Mesenchymal stem cell (in vitro differentiated cells and primary cell): ENCODE data around the gene C4orf50.

Experiments
- DNase-seq: peaks from one replicate; pipeline ENCODE4 v3.0.0-alpha.2; 2013
- H2AFZ ChIP-seq: one replicate; pipeline ENCODE4 v1.6.1; 2013; ENCODE audit warnings: low read depth, mild to moderate bottlenecking, control low read depth, inconsistent platforms, low read length, moderate library complexity
- H2AK5ac ChIP-seq: 2 replicates; pipeline ENCODE4 v1.6.1; 2013; ENCODE audit warnings: low read length, moderate library complexity, mild to moderate bottlenecking, inconsistent platforms; ENCODE audit not compliant: severe bottlenecking
- H2BK120ac ChIP-seq: one replicate; pipeline ENCODE4 v1.6.1; 2013; ENCODE audit warnings: low read depth, mild to moderate bottlenecking, inconsistent platforms, low read length, moderate library complexity
- H2BK12ac ChIP-seq, 2 experiments: one replicate each; pipeline ENCODE4 v1.6.1; 2013; ENCODE audit warnings: inconsistent platforms in 2 of 2, low read length in 2 of 2, mild to moderate bottlenecking in 2 of 2, moderate library complexity in 2 of 2, control low read depth in 1 of 2
- H2BK15ac ChIP-seq: one replicate; pipeline ENCODE4 v1.6.1; 2013; ENCODE audit warnings: mild to moderate bottlenecking, low read depth, inconsistent platforms; ENCODE audit not compliant: poor library complexity, severe bottlenecking
- H2BK5ac ChIP-seq: 2 replicates; pipeline ENCODE4 v1.6.1; 2013; ENCODE audit warnings: low read depth, mild to moderate bottlenecking, low read length, control low read depth, inconsistent platforms; ENCODE audit not compliant: poor library complexity, severe bottlenecking
- H3K14ac ChIP-seq, 2 experiments: one replicate each; pipeline ENCODE4 v1.6.1; 2013; ENCODE audit warnings: inconsistent platforms in 2 of 2, low read length in 2 of 2, control low read depth in 1 of 2, mild to moderate bottlenecking in 1 of 2, moderate library complexity in 1 of 2
- H3K18ac ChIP-seq, 2 experiments: one replicate each; pipeline ENCODE4 v1.6.1; 2013; ENCODE audit warnings: inconsistent platforms in 2 of 2, low read length in 2 of 2, control low read depth in 1 of 2, low read depth in 1 of 2, mild to moderate bottlenecking in 1 of 2
- H3K23ac ChIP-seq, 2 experiments: one replicate each; pipeline ENCODE4 v1.6.1; 2013; ENCODE audit warnings: inconsistent platforms in 2 of 2, low read length in 2 of 2, mild to moderate bottlenecking in 2 of 2, moderate library complexity in 2 of 2, control low read depth in 1 of 2
- H3K27ac ChIP-seq: 2 replicates; pipeline ENCODE4 v1.5.1; 2013; ENCODE audit warnings: mild to moderate bottlenecking, moderate library complexity, low read length, control low read depth, inconsistent platforms; ENCODE audit not compliant: poor library complexity, severe bottlenecking
- H3K27me3 ChIP-seq, 2 experiments: 2 replicates each; pipeline versions ENCODE4 v1.6.1 to v1.7.0; 2013; ENCODE audit warnings: low read length in 2 of 2, mild to moderate bottlenecking in 2 of 2, moderate library complexity in 2 of 2, control low read depth in 1 of 2, inconsistent platforms in 1 of 2; ENCODE audit not compliant: control insufficient read depth in 1 of 2, insufficient read depth in 1 of 2
- H3K36me3 ChIP-seq, 2 experiments: 2 replicates each; pipeline versions ENCODE4 v1.6.1 to v1.7.0; 2013; ENCODE audit warnings: low read length in 2 of 2, control low read depth in 1 of 2, inconsistent platforms in 1 of 2, low read depth in 1 of 2, mild to moderate bottlenecking in 1 of 2; ENCODE audit not compliant: insufficient read depth in 2 of 2, control insufficient read depth in 1 of 2
- H3K4ac ChIP-seq, 2 experiments: one replicate each; pipeline ENCODE4 v1.6.1; 2013; ENCODE audit warnings: inconsistent platforms in 2 of 2, low read length in 2 of 2, mild to moderate bottlenecking in 2 of 2, moderate library complexity in 2 of 2, control low read depth in 1 of 2, low read depth in 1 of 2
- H3K4me1 ChIP-seq: 2 replicates; pipeline ENCODE4 v1.6.1; 2013; ENCODE audit warnings: low read depth, low read length, control low read depth; ENCODE audit not compliant: control insufficient read depth, insufficient read depth
- H3K4me2 ChIP-seq: 2 replicates; pipeline ENCODE4 v1.6.1; 2013; ENCODE audit warnings: low read length, mild to moderate bottlenecking, inconsistent platforms; ENCODE audit not compliant: poor library complexity, severe bottlenecking
- H3K4me3 ChIP-seq, 2 experiments: 2 replicates each; pipeline versions ENCODE4 v1.5.1 to v1.7.0; 2013; ENCODE audit warnings: low read length in 2 of 2, mild to moderate bottlenecking in 2 of 2, control low read depth in 1 of 2, low read depth in 1 of 2; ENCODE audit not compliant: insufficient read depth in 1 of 2
- H3K79me1 ChIP-seq: replicated peaks from 2 replicates; pipeline ENCODE4 v1.6.1; 2013; ENCODE audit warnings: mild to moderate bottlenecking, control low read depth, low read length, inconsistent platforms; ENCODE audit not compliant: poor library complexity, severe bottlenecking
- H3K9ac ChIP-seq: 2 replicates; pipeline ENCODE4 v1.7.0; 2013; ENCODE audit warnings: mild to moderate bottlenecking, low read length, moderate library complexity
- H3K9me3 ChIP-seq: 2 replicates; pipeline ENCODE4 v1.7.0; 2013; ENCODE audit warnings: mild to moderate bottlenecking, low read length; ENCODE audit not compliant: control insufficient read depth
- H4K8ac ChIP-seq: one replicate; pipeline ENCODE4 v1.6.1; 2013; ENCODE audit warnings: inconsistent platforms, mild to moderate bottlenecking, low read length, moderate library complexity
- H4K91ac ChIP-seq: one replicate; pipeline ENCODE4 v1.6.1; 2013; ENCODE audit warnings: mild to moderate bottlenecking, low read length, inconsistent platforms
- WGBS: methylation state at CpG from one replicate; pipeline ENCODE4 v1.1.7; 2013; ENCODE audit warnings: mixed read lengths; 5-methylcytosine and 5-hydroxymethylcytosine counted together

C4orf50 gene

DNA sequence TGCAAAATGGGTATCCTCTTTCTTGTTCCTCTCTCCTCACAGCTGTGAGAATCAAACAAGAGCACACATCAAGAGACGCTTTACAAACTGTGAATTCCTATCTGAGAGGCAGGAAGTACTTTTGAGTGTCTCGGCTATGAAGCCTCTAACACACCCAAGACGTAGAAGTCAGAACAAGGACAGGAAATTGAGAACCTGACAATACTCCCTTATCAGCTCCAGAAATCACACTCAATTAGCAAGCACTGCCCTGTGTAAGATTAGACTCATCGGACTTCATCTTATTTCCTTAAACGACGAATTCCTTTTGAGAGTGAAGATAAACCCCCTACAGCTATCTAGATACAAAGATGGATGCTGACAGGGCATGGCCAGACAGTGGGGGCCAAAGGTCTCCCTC, 74.7 kb downstream of the C4orf50 start:
- no peak overlapping the region for H3K4me2 ChIP-seq
- no peak overlapping the region for H2BK120ac ChIP-seq
- H2BK15ac ChIP-seq, result no peak overlapping the region
- no peak overlapping the region for H3K14ac ChIP-seq
- H4K91ac ChIP-seq, result no peak overlapping the region
- H3K27me3 ChIP-seq, result peaks cover 0 to 24% of the 10 kb centered on the region in 2 experiments
- H3K9ac ChIP-seq, result no peak overlapping the region
- no peak overlapping the region for H2AK5ac ChIP-seq
- 9% methylated on average over 6 of the region's 6 CpGs for WGBS
- H3K36me3 ChIP-seq, result no peaks in the 10 kb centered on the region
- no peaks in the 10 kb centered on the region for H3K79me1 ChIP-seq
- no peak overlapping the region for H3K27ac ChIP-seq
- H4K8ac ChIP-seq, result no peak overlapping the region
- H3K4ac ChIP-seq, result no peak overlapping the region
- no peak for DNase-seq
- H2BK5ac ChIP-seq, result no peak overlapping the region
- no peak overlapping the region for H3K18ac ChIP-seq
- H3K4me3 ChIP-seq, result no peak overlapping the region
- H3K23ac ChIP-seq, result no peak overlapping the region
- no peaks in the 10 kb centered on the region for H3K4me1 ChIP-seq
- no peak overlapping the region for H2BK12ac ChIP-seq
- H2AFZ ChIP-seq, result no peak overlapping the region
- H3K9me3 ChIP-seq, result peaks cover 13% of the 10 kb centered on the region

DNA sequence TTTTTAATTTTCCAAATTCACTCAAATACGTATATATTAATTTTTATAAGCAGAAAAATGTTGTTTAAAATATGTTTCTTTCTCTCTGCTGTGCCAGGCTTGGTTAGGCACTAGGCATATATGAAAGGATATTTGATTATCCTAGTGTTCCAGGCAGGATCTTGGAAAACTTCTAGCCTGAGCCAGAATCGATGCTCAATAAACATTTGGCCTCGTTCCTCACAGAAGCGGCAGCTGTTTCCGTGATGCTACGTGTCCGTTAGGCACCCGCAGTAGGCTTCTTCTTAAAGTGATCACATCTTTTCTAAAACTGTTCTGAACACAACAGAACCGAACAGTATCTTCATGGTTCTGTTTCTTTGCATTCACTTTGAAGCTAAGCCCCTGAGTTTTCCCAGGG, 75.3 kb downstream of the C4orf50 start:
- H2BK15ac ChIP-seq, result no peak overlapping the region
- no peak overlapping the region for H3K4me2 ChIP-seq
- H4K91ac ChIP-seq, result no peak overlapping the region
- H2BK5ac ChIP-seq, result no peak overlapping the region
- no peak overlapping the region for H2AFZ ChIP-seq
- H3K27ac ChIP-seq, result no peak overlapping the region
- H3K36me3 ChIP-seq, result no peaks in the 10 kb centered on the region
- H2BK120ac ChIP-seq, result no peak overlapping the region
- H3K23ac ChIP-seq, result no peak overlapping the region
- H3K27me3 ChIP-seq, result peaks cover 0 to 24% of the 10 kb centered on the region in 2 experiments
- H3K4me1 ChIP-seq, result no peaks in the 10 kb centered on the region
- H3K4ac ChIP-seq, result no peak overlapping the region
- DNase-seq, result no peak
- H3K14ac ChIP-seq, result no peak overlapping the region
- no peak overlapping the region for H2AK5ac ChIP-seq
- 45% methylated on average over 8 of the region's 9 CpGs for WGBS
- H3K18ac ChIP-seq, result no peak overlapping the region
- no peak overlapping the region for H3K4me3 ChIP-seq
- peaks cover 13% of the 10 kb centered on the region for H3K9me3 ChIP-seq
- H3K9ac ChIP-seq, result no peak overlapping the region
- no peak overlapping the region for H4K8ac ChIP-seq
- H2BK12ac ChIP-seq, result no peak overlapping the region
- H3K79me1 ChIP-seq, result no peaks in the 10 kb centered on the region

DNA sequence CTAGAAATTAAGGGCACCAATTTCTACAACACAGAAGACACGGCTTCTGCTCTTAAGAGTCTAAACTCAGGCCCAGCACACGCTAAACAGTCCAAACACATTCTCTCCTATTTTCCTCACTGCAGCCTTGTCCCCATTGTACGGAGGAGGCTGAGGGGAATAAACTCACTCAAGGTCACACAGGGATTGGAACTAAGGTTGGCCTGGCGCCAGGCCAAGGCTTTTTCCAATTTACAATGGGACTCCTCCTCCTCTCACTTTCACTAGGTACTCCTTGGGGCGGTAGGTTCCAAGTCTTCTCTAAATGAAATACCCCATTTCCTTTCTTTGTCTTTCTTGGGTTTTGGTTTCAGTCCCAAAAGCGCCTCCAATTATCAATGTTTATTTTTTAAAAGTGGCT, 76.6 kb downstream of the C4orf50 start:
- H3K4me1 ChIP-seq, result no peaks in the 10 kb centered on the region
- no peak overlapping the region for H2AK5ac ChIP-seq
- no peak overlapping the region for H4K8ac ChIP-seq
- DNase-seq, result no peak
- 60% methylated on average over 6 of the region's 6 CpGs for WGBS
- H3K18ac ChIP-seq, result no peak overlapping the region
- peaks cover 0 to 24% of the 10 kb centered on the region in 2 experiments for H3K27me3 ChIP-seq
- H3K4me3 ChIP-seq, result no peak overlapping the region
- H4K91ac ChIP-seq, result no peak overlapping the region
- no peaks in the 10 kb centered on the region for H3K79me1 ChIP-seq
- H2BK12ac ChIP-seq, result no peak overlapping the region
- no peak overlapping the region for H3K4me2 ChIP-seq
- no peak overlapping the region for H3K9ac ChIP-seq
- H3K4ac ChIP-seq, result no peak overlapping the region
- H3K36me3 ChIP-seq, result no peaks in the 10 kb centered on the region
- no peak overlapping the region for H2BK15ac ChIP-seq
- H3K23ac ChIP-seq, result no peak overlapping the region
- H2AFZ ChIP-seq, result no peak overlapping the region
- H2BK120ac ChIP-seq, result no peak overlapping the region
- no peak overlapping the region for H3K27ac ChIP-seq
- no peak overlapping the region for H2BK5ac ChIP-seq
- H3K9me3 ChIP-seq, result peaks cover 8% of the 10 kb centered on the region
- H3K14ac ChIP-seq, result no peak overlapping the region

DNA sequence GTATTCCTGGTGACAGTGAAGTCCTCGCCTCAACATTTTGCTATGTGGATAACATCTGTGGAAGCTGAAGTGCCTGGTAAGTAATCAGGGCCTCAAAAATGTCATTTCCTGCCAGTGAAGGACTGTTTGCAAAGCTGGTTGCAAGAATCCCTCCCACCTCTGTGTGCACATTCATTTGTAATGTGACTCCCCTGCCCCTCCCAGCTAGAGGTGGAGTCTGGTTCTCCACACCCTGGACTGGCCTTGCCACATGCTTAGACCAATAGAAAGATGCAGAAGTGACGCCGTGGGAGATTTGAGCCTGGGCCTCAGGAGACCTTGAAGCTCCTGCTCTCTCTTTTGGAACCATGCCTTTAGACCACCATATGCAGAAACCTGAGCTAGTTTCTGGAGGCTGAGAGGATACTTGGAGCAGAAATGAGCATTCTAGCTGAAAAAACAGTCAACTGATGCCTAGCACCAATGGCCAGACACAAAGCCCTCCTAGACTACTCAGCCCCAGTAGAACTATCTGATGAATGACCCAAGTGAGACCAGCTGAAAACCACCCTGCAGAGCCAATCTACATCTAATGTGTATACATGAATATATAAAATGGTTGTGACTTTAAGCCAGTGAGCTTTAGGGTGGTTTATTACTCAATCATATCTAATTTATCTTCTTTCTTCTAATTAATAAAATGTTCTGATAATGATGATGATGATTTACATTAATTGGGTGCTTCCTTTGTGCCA, 77.6 kb downstream of the C4orf50 start:
- H3K27me3 ChIP-seq, result peaks cover 0 to 24% of the 10 kb centered on the region in 2 experiments
- H2AFZ ChIP-seq, result no peak overlapping the region
- H2BK120ac ChIP-seq, result no peak overlapping the region
- no peaks in the 10 kb centered on the region for H3K4me1 ChIP-seq
- no peak overlapping the region for H4K91ac ChIP-seq
- no peaks in the 10 kb centered on the region for H3K79me1 ChIP-seq
- H2BK15ac ChIP-seq, result no peak overlapping the region
- H2BK12ac ChIP-seq, result no peak overlapping the region
- no peak overlapping the region for H2AK5ac ChIP-seq
- H3K27ac ChIP-seq, result no peak overlapping the region
- no peak overlapping the region for H3K14ac ChIP-seq
- no peak overlapping the region for H3K23ac ChIP-seq
- no peak overlapping the region for H3K18ac ChIP-seq
- H2BK5ac ChIP-seq, result no peak overlapping the region
- no peak overlapping the region for H3K4me3 ChIP-seq
- no peak overlapping the region for H3K9ac ChIP-seq
- no peaks in the 10 kb centered on the region for H3K36me3 ChIP-seq
- 22% methylated on average over 3 of the region's 3 CpGs for WGBS
- no peak overlapping the region for H3K4me2 ChIP-seq
- H4K8ac ChIP-seq, result peak overlapping the region; percentile 29
- peak; percentile 10 for DNase-seq
- H3K9me3 ChIP-seq, result peaks cover 8% of the 10 kb centered on the region
- no peak overlapping the region for H3K4ac ChIP-seq
